ENCODE measurements around the gene ODAD4. TPM values are rescaled to one million over a fixed set of nuclear protein-coding genes. Genes with fewer than 3 reads are reported as not detected.
"Not testable (repeated sequence)": the region's sequence is repeated elsewhere in the genome, so short reads cannot be mapped to it uniquely, and the experiment has no call there.

Gene ODAD4
- total RNA-seq, 1 donor from 2014 or later: 2.9 TPM

DNA sequence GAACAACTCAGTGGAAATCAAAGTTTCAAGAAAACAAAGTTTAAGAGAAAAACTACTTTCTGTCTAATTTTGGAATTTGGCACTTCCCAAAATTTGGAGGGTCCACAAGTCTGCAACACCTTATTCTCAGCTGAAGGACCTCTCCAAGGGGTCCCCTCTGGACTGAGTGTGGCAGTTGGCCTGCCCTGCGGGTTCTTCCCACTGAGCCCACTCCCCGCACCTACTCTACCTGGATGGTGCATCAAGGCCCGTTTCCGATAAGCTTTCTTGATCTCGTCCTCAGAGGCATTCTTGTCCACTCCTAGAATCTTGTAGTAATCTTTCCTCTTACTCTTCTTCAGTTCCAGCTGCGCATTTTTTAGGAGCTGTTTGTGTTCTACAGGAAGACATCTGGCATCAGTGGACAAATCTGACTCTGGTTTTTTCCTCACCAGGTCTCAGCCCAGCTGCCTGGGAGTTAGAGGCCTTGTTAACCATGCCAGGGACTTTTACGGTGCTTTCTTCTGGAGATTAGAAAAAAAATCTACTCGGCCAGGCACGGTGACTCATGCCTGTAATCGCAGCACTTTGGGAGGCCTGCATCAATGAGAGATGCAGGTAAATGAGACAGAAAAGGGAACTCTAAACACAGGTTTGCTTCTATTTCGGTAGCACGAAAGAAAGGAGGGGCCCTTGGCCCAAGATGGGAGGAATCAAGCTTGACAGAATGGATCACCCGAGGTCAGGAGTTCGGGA, 51.8 kb downstream of the ODAD4 start:
- ATAC-seq (no peak), DNase-seq (ENCODE audit: low spot score) (peak; percentile 34)
- intact Hi-C loops (cut with DNase I): no loop called here

DNA sequence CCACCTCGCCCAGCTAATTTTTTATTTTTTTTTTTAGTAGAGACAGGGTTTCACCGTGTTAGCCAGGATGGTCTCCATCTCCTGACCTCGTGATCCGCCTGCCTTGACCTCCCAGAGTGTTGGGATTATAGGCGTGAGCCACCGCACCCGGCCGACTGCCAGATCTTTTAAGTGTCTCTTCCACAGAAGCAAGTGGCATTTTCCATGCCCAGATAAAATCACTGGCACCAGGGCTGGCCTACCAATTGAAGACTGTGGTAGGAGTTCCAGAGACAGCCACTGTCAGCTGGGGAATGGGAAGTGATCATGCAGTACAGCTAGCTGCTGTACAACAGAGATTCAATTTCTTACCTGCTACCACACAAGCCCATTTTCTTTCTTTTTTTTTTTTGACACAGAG, 54.0 kb downstream of the ODAD4 start:
- intact Hi-C loops (cut with DNase I): no loop called here
- peak; percentile 45 for DNase-seq (ENCODE audit: low spot score)
- no peak for ATAC-seq

DNA sequence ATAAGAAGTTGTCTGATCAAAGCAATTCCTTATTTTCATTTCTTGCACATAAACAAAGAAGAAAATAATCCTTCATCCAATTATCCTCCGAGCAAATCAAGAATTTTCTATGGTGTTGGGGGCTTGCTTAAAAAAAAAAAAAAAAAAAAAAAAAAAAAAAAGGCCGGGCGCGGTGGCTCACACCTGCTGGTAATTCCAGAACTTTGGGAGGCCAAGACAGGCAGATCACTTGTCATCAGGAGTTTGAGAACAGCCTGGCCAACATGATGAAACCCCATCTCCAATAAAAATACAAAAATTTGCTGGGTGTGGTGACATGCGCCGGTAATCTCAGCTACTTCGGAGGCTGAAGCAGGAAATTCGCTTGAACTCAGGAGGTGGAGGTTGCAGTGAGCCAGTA, 55.5 kb downstream of the ODAD4 start:
- no peak for DNase-seq (ENCODE audit: low spot score)
- no peak for ATAC-seq
- intact Hi-C loops (cut with DNase I): no loop called here

DNA sequence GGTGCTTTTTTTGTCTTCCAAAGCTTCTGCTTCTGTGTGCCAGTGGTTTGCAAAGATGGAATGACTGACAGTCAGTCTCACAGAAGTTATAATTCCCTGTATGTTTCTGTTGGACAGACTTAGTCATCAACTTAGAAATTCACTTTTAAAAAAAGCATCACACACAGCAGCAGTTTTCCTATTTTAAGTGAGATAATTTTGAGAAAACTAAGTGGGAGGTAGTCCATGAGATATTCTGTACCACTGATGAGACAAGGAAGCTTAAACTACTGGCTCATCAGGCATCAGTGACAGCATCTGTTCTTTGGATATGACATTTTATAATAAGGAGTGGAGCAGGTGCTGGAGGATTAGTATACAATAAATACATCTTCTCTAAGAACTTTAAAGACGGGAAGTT, 56.2 kb downstream of the ODAD4 start:
- intact Hi-C loops (cut with DNase I): no loop called here
- DNase-seq (ENCODE audit: low spot score) (no peak), ATAC-seq (no peak)

DNA sequence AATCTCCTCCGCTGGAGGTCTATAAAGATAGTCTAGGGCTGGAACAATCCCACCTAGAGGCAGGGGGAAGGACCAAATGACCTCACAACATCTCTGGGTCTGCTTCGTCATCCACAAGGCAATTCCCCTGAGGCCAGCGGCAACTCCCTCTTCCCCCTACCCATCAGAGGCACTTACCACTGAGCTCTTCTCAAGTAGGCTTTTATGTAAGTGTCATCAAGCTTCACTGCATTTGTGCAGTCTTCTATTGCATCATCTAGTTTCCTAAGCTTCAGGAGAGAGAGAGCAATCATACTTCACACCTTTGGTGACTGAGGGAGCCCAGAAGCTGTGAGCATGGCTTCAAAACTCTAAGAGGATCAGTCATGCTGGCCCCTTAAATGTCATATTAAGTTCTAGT, 57.2 kb downstream of the ODAD4 start:
- DNase-seq (ENCODE audit: low spot score) (peak; percentile 23), ATAC-seq (no peak)
- intact Hi-C loops (cut with DNase I): no loop called here

DNA sequence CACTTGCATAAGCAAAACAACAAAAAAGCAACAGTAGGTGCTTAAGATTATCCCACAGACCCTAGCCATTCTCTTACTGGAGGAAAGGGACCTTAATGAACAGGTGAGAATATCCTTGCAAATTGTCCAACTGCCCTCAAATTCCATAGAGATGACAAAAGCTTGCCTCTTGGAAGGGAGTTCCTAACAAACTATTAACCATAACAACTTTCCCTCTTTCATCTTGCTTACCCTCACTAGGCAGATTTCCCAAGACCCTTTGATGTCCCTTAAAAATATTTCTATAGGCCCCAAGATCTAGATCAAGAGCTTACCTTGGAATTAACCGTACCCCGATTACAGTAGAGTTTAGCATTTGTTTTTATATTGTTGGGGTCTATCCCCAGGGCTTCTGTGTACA, 58.0 kb downstream of the ODAD4 start:
- intact Hi-C loops (cut with DNase I): no loop called here
- no peak for DNase-seq (ENCODE audit: low spot score)

DNA sequence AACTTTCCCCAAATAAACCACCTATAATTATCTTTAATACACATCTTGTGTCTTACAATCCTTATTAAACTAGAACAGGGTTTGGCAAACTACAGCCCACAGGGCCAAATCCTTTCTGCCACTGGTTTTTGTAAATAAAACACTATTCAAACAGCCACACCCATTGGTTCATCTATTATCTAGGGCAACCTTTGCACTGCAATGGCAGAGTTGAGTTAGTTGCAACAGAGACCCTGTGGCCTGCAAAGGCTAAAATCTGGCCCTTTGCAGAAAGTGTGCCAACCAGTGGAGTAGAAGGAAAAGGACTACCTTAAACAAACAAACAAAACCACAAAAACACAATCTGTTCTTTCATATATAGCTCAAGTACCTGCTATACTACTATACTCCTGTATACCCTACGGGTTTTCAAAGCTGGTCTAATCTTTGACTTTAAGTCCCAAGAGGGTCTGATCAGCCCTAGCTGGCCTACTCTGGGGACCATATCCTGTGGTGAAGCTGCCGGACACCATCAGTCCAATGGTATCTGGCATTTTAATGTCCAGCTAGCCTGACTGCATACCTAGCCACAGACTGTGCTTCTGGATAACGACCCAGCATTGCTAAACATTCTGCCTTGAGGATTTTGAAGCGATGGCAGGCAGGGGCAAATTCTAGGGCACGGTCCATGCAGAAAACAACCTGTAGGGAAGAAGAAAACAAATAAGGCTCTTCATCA, 59.4 kb downstream of the ODAD4 start:
- ATAC-seq (no peak), DNase-seq (ENCODE audit: low spot score) (no peak)
- intact Hi-C loops (cut with DNase I): no loop called here

More for the DNA sequence above, 58.0 kb downstream of the ODAD4 start:
- no peak for ATAC-seq

DNA sequence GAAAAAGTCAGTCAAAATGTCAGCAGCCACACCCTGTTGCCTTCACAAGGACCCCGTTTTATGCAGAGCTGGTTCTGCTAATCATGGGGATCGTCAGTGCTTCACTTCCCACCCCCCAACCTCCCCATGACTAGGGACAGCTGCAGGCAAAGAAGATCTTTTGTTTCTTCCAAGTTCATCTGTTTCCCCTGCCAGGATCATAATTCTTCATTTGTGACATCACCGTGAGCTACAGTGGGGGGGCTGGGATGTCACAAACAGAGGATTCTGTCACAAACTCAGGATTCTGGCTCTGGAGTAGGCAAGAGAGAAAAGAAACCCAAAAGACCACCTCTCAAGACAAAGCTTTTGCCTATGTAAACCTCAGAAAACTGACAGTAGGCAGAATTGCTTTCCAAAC, 62.2 kb downstream of the ODAD4 start:
- intact Hi-C loops (cut with DNase I): no loop called here
- DNase-seq (ENCODE audit: low spot score): peak; percentile 52
- ATAC-seq: peak; percentile 63

DNA sequence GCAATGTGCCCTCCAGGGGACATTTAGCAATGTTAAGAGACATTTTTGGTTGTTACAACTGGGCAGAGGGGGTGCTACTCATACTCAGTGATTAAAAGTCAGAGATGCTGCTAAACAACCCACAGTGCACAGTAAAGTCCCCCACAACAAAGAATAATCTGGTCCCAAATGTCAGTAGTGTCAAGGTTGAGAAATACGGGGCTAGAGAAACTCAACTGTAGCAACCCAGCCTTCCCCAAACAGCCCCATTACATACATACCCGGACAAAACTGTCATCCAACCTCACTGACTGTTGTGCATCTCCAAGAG, 66.4 kb downstream of the ODAD4 start:
- no peak for DNase-seq (ENCODE audit: low spot score)
- intact Hi-C loops (cut with DNase I): no loop called here
- no peak for ATAC-seq

DNA sequence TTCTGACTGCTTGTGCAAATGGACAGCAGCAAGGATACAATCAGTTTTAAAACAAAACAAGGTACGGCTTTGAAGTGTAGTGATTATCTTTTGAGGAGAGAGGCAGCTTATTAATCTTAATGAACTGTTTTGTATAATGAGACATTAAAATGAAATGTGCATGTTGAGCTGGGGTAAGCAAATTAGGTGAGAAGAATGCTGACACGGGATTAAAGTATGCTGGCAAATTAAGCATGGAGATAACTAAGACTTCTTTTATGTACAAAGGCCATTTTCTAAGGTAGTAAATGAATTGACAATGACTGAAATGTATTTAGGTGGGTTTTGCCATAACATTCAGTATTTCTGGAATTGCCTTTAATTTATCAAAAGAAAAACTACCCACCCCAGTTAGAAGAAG, 68.1 kb downstream of the ODAD4 start:
- intact Hi-C loops (cut with DNase I): no loop called here
- DNase-seq (ENCODE audit: low spot score) (no peak), ATAC-seq (no peak)

DNA sequence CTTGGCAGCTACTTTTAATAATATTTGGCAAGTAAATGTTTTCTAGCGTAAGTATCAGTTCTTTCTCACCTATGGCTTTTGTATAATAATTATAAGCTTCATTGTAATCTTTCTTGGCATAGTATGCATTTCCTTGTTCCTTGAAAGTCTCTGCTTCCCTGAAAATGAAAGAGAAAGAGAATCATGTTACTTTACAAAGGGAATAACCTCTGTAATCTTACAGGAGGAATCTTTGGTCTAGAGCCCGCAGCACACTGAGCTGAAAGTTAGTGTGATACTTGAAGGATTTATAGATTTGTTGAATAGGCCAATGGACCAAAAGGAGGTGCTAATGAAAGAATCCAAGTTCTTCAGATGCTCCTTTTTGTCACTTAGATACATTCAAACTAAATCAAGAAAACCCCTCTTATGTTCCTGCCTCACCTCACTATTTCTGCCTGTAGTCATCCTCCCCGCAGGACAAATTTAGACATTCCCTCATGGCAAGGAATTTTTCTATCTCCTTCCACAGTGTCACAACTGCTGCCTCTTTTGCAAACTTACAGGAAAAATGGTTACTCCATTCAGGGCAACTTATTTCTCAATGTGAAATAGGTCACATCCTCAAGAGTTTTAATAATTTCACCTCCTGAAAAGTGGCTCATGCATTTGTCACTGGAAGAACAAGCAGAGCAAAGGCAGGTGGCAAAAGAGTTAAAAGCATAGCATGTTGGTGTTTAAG, 70.2 kb downstream of the ODAD4 start:
- intact Hi-C loops (cut with DNase I): loop anchor here (5.0 kb wide), 1 partner anchor 967 kb away; no protein-coding TSS in a partner anchor
- ATAC-seq (no peak), DNase-seq (ENCODE audit: low spot score) (no peak)

DNA sequence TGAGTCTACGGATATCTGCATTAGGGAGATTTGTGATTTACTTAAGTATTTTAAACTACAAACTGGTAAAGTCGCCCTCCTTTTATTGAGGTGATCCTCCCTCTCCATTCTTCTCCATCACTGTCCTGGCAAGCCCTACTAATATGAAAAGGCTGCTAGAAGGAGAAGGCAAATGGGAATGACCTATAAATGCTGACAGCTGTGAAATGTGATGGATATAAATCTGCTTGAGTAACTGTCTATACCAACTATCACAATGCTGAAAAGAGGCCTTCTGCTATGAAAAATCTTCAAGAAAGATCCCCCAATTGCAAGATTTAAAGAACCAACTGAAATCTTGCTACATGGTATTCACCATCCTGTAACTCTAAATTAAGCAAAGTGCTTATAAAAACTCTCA, 71.3 kb downstream of the ODAD4 start:
- DNase-seq (ENCODE audit: low spot score) (no peak), ATAC-seq (no peak)
- intact Hi-C loops (cut with DNase I): loop anchor here (5.0 kb wide), 1 partner anchor 966 kb away; no protein-coding TSS in a partner anchor

DNA sequence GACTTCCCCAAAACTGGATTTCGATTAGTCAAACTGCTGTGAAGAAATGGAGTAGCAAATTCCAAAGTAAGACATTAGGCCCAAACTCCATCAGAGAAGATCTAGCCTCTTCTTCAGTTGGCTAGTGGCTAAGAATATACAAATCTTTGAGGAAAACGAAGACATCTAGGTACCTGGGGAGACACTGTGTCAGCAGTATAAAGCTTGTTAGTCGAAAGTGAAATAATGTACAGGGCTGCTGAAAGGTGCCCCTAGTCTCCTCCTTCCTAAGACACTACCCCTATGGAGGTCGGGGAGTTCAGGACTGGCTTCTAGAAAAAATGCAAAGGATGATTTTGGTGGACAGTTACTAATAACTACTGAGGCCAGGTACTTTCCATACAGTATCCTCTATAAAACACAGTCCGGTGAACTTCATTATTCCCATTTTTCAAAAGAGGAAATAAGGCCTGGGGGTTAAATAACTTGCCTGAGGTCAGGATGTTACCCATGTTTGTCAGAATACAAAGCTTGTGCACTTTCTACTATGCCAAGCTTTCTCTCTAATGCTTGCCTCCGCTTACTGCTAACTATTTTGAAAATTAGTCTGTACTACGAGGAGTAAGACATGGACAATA, 71.9 kb downstream of the ODAD4 start:
- DNase-seq (ENCODE audit: low spot score): no peak
- no peak for ATAC-seq
- intact Hi-C loops (cut with DNase I): loop anchor here (5.0 kb wide), 1 partner anchor 965 kb away; no protein-coding TSS in a partner anchor

DNA sequence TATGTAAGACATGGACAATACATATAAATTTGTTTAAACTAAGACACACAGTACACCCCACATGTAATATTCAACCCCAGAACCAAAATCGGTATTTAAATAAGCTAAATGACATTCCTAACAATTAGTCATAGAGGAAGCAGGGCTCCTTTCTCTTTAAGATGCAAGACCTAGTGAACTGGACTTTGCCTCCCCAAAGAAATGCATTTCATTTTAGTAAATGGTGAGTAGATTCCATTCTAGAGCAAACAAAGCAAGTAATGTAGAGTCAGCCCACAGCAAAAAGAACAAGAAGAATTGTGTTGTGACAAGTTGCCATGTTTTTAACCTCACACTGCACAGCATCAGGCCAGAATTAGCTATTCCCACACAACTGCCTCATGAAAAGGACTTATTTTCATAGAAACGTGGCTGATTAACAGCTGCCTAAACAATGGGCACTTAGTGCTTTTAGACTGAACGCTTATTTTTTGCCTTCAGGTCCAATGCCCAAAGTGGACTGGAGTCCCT, 72.4 kb downstream of the ODAD4 start:
- intact Hi-C loops (cut with DNase I): loop anchor here (5.0 kb wide), 1 partner anchor 964 kb away; no protein-coding TSS in a partner anchor
- DNase-seq (ENCODE audit: low spot score) (no peak), ATAC-seq (peak; percentile 60)

DNA sequence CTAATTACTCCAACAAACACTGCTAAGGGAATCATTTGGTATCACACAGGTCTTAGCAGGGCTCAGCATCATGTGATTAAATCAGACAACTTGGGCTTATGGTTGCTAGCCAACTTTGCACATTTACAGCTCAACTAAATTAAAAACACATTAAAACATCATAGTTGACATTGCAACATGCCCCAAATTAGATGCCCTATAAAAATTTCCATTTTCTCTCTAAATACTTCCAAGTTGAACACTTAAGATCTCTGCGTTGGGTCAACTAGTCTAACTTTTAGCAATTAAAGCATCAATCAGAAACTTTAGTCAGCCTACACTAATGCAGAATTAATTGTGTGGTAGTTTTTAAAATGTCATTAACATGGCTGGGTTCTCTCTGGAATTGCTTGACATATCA, 74.7 kb downstream of the ODAD4 start:
- no peak for ATAC-seq
- DNase-seq (ENCODE audit: low spot score): no peak
- intact Hi-C loops (cut with DNase I): no loop called here

DNA sequence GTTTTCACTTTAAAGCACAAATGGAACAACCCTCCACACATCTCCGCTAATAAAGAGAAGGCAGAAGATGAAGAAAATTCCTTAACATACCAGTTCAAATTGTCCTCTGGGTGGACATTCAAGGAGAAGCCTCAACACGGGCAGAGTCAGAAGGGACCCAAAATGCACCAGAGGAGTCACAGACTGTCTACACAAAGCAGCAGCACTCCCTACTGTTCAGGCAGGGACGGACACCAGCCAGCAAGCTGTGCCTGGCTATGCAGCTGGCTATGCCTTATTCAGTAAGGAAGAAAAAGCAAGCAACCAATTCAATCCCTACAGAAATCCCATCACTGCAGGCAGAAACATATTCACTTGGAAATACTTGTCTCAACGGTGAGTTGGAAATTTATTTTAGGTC, 78.8 kb downstream of the ODAD4 start:
- intact Hi-C loops (cut with DNase I): loop anchor here (2.0 kb wide), 1 partner anchor 42 kb away; the partner anchor contains the start of gene CNP
- peak; percentile 71 for ATAC-seq
- DNase-seq (ENCODE audit: low spot score): peak; percentile 62

DNA sequence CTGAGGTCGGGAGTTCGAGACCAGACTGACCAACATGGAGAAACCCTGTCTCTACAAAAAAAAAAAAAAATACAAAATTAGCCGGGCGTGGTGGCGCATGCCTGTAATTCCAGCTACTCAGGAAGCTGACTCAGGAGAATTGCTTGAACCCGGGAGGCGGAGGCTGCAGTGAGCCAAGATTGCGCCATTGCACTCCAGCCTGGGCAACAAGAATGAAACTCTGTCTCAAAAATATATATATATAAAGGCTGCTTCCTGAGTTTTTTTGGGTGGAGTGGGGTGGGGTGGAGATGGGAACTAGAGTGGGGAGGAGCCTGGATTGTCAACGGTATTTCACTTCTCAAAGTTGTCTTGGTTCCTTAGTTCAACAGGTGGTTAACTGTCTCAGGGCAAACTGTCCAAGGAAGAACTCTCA, 79.9 kb downstream of the ODAD4 start:
- intact Hi-C loops (cut with DNase I); ATAC-seq: not testable (repeated sequence)
- DNase-seq (ENCODE audit: low spot score): peak; percentile 38

DNA sequence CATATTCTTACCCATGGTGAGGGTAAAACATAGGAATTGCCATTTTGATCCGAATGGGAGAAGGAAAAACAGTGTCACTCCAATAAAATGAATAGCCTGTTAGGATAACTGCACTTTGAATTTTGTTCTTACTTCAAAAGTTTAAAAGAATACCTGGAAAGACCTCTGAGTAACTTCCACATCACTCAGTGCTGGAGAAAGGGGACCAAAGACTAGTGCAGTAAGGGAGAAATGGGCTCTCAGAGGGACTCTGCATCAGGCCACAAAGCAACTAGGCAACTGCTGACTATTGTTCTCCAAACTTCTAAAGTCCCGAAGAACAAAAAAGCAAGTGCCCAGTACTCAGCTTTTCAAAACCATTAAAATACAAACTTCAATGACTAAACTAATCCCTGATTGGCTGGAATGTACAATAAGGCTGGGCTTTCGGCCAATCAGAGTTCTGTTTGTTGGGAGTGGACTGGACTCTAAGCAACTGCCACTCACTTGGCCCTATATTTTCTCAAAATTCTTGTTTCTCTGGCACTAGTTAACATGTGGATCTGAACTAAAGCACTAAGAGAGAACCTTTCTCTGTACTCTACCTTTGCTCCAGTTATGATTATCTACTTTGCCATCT, 80.6 kb downstream of the ODAD4 start:
- ATAC-seq (no peak), DNase-seq (ENCODE audit: low spot score) (peak; percentile 49)
- intact Hi-C loops (cut with DNase I): no loop called here

DNA sequence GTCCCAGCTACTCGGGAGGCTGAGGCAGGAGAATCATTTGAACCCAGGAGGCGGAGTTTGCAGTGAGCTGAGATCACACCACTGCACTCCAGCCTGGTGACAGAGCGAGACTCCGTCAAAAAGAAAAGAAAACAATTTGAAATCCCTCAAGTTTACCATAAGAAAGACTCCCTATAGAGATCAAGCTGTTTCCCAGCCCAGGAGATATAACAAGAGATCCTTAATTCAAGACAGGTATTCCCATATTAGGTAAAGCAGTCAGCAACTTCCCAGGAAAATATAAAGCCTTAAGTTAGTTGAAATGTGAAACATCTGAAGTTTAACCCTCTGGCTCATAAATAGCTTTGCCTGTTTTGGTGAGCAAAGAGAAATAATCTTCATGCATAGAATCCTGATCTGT, 81.9 kb downstream of the ODAD4 start:
- DNase-seq (ENCODE audit: low spot score); intact Hi-C loops (cut with DNase I); ATAC-seq: not testable (repeated sequence)
